ENCODE results near the gene OR1K1. TPM values are rescaled to one million over a fixed set of nuclear protein-coding genes. Genes with fewer than 3 reads are reported as not detected.

The OR1K1 gene
- polyA plus RNA-seq, 3 donors = not detected

- H3K27ac Mint-ChIP-seq = no peak overlapping the region
- H3K36me3 ChIP-seq (replicated peaks in 1 of 2; ENCODE audit: control insufficient read depth in 1 of 2, insufficient read depth in 2 of 2, low read length in 2 of 2) = peaks cover 45 to 69% of the 10 kb centered on the region in 2 donors
- intact Hi-C loops (cut with micrococcal nuclease) = no loop called here
- no peaks in the 10 kb centered on the region for H3K4me1 ChIP-seq (ENCODE audit: control insufficient read depth in 1 of 2, insufficient read depth in 2 of 2, low read length in 2 of 2)
- no peaks in the 10 kb centered on the region for H3K27me3 Mint-ChIP-seq (ENCODE audit: low read depth in 3 of 3)
- no peak overlapping the region for H3K27ac ChIP-seq (ENCODE audit: low read depth in 1 of 2, low read length in 2 of 2)
- H3K9me3 ChIP-seq (replicated peaks in 1 of 2; ENCODE audit: control insufficient read depth in 1 of 2, insufficient read depth in 1 of 2, low read length in 2 of 2) = no peaks in the 10 kb centered on the region
- no peak for DNase-seq
- H3K4me3 Mint-ChIP-seq = no peak overlapping the region
- no peak for TF ChIP-seq CTCF (IDR thresholded peaks at IDR 0.05)
- H3K27me3 ChIP-seq (ENCODE audit: control insufficient read depth in 2 of 2, insufficient read depth in 2 of 2, low read length in 2 of 2) = no peaks in the 10 kb centered on the region
- H3K9ac ChIP-seq (ENCODE audit: insufficient read depth, low read length, poor library complexity, severe bottlenecking) = no peak overlapping the region
- H3K36me3 Mint-ChIP-seq = peaks cover 49 to 60% of the 10 kb centered on the region in 2 donors
- no peaks in the 10 kb centered on the region for H3K4me1 Mint-ChIP-seq
- WGBS (ENCODE audit: insufficient coverage) = no CpG with 5 or more reads among the region's 2 CpGs
- no peaks in the 10 kb centered on the region for H3K79me2 ChIP-seq (ENCODE audit: insufficient read depth, low read length)
- no peak overlapping the region for H3K4me3 ChIP-seq (replicated peaks in 1 of 3; ENCODE audit: low read depth in 2 of 3, low read length in 3 of 3)
- H4K20me1 ChIP-seq (ENCODE audit: insufficient read depth, low read length) = no peaks in the 10 kb centered on the region
- no peak overlapping the region for H2AFZ ChIP-seq (ENCODE audit: insufficient read depth, low read depth, low read length, poor library complexity, severe bottlenecking)
- no peak overlapping the region for H3K4me2 ChIP-seq (replicated peaks; ENCODE audit: extremely low read depth, low read length, poor library complexity, severe bottlenecking)
- H3K9me3 Mint-ChIP-seq = no peaks in the 10 kb centered on the region
These were observed 48.5 kb downstream of the OR1K1 start for GRCh38 chr9:122848256-122848943.

Other genes starting within 250 kb of the OR1K1 start
- gene OR1N2, start 247.0 kb upstream of the OR1K1 start, polyA plus RNA-seq = not detected
- not detected for gene OR1L8, start 216.7 kb upstream of the OR1K1 start, polyA plus RNA-seq
- not detected for gene OR1Q1, start 185.4 kb upstream of the OR1K1 start, polyA plus RNA-seq
- gene OR1B1, start 142.5 kb upstream of the OR1K1 start, polyA plus RNA-seq = not detected
- not detected for gene OR1L1, start 138.4 kb upstream of the OR1K1 start, polyA plus RNA-seq
- gene OR1L3, start 125.0 kb upstream of the OR1K1 start, polyA plus RNA-seq = not detected
- gene OR1L4, start 76.1 kb upstream of the OR1K1 start, polyA plus RNA-seq = not detected
- not detected for gene OR1L6, start 57.8 kb upstream of the OR1K1 start, polyA plus RNA-seq
- not detected for gene OR5C1, start 11.2 kb upstream of the OR1K1 start, polyA plus RNA-seq
- gene PDCL, start 28.5 kb downstream of the OR1K1 start, polyA plus RNA-seq = 1 to 10 TPM; 3.3 to 8.2 (median 7.2) TPM
- gene RC3H2, start 105.2 kb downstream of the OR1K1 start, polyA plus RNA-seq = 10 to 100 TPM; 11.3 to 24.6 (median 11.8) TPM
- gene ZBTB6, start 113.2 kb downstream of the OR1K1 start, polyA plus RNA-seq = 1 to 10 TPM in 2 of 3 donors, under 1 TPM in 1; 0.64 to 1.7 (median 1.5) TPM
- 1 to 10 TPM in 1 of 3 donors, under 1 TPM in 2; 0.42 to 5.1 (median 0.48) TPM for gene ZBTB26, start 131.4 kb downstream of the OR1K1 start, polyA plus RNA-seq
- 10 to 100 TPM; 14.7 to 24.1 (median 19.3) TPM for gene RABGAP1, start 140.9 kb downstream of the OR1K1 start, polyA plus RNA-seq
- under 1 TPM in 1 of 3 donors, not detected in 2; 0.39 TPM for gene GPR21, start 233.5 kb downstream of the OR1K1 start, polyA plus RNA-seq

Measured in CD14-positive monocyte (primary cell).